ENCODE data around the gene SH3D21.

- no peak for TF ChIP-seq CTCF (IDR thresholded peaks at IDR 0.05; ENCODE audit: poor library complexity, severe bottlenecking)
- no peak for TF ChIP-seq EZH2 (IDR thresholded peaks at IDR 0.05; ENCODE audit: borderline replicate concordance, insufficient read depth, low read length, poor library complexity, severe bottlenecking)
- TF ChIP-seq POLR2AphosphoS5 (IDR thresholded peaks at IDR 0.05) = no peak
- TF ChIP-seq EP300 (conservative IDR thresholded peaks at IDR 0.05; ENCODE audit: poor library complexity, severe bottlenecking) = no peak
- no peak for TF ChIP-seq REST (IDR thresholded peaks at IDR 0.05; ENCODE audit: borderline replicate concordance)
- TF ChIP-seq RAD21 (conservative IDR thresholded peaks at IDR 0.05) = no peak
- TF ChIP-seq MXI1 (conservative IDR thresholded peaks at IDR 0.05; ENCODE audit: poor library complexity, severe bottlenecking) = no peak
- no peak for TF ChIP-seq TAF1 (IDR thresholded peaks at IDR 0.05; ENCODE audit: low read depth)
- TF ChIP-seq SMC3 (conservative IDR thresholded peaks at IDR 0.05; ENCODE audit: poor library complexity) = no peak
Observed at GRCh38 chr1:36343651-36344394, 37.7 kb downstream of the SH3D21 start.

Measured in neural cell (in vitro differentiated cells).